Measurements from ENCODE around the gene LRIG2. TPM values are rescaled to one million over a fixed set of nuclear protein-coding genes. Genes with fewer than 3 reads are reported as not detected.

The LRIG2 gene
- total and polyA plus RNA-seq, 2 of the 13 experiments (the other 11 are each of a cell fraction or from before 2014, with no cell fraction given), result 8.1 to 12.2 TPM

- no peaks in the 10 kb centered on the region for H3K79me2 ChIP-seq (ENCODE audit: insufficient read depth, low read length)
- no peak overlapping the region for H2AFZ ChIP-seq (ENCODE audit: low read length)
- no TSS peak for BruUV-seq (replicated peaks)
- DNase-seq (ENCODE audit: low spot score), result no peak
- no peak overlapping the region for H3K27ac ChIP-seq (ENCODE audit: extremely low read length, insufficient read depth, low read length)
- TF ChIP-seq REST (IDR thresholded peaks at IDR 0.05; ENCODE audit: borderline replicate concordance in 1 of 2, low read depth in 1 of 2, low read length in 2 of 2) (no peak), ATF1 (CRISPR knock-in tag; IDR thresholded peaks at IDR 0.05) (no peak), ZNF543 (CRISPR knock-in tag; IDR thresholded peaks at IDR 0.05) (no peak), HNF1A (IDR thresholded peaks at IDR 0.05; ENCODE audit: low read depth) (no peak), HNF1A (CRISPR knock-in tag; IDR thresholded peaks at IDR 0.05; ENCODE audit: borderline replicate concordance) (no peak)
- no peaks in the 10 kb centered on the region for H4K20me1 ChIP-seq (ENCODE audit: insufficient read depth, low read length)
- CTCF ChIA-PET (ENCODE audit: low intra/inter-chr PET ratio, low total read pairs), result no interaction called here
- intact Hi-C loops (cut with micrococcal nuclease; ENCODE audit: unreplicated experiment) (no loop called here), in situ Hi-C loops (cut with HindIII; ENCODE audit: extremely low pct_ligation_motif_present, low pct_unique_long_range_greater_than_20kb) (no loop called here)
- no peak overlapping the region for H3K4me2 ChIP-seq (ENCODE audit: low read depth, low read length)
- no peaks in the 10 kb centered on the region for H3K4me1 ChIP-seq (ENCODE audit: insufficient read depth, low read length)
- no peak for ATAC-seq
- no peaks in the 10 kb centered on the region for H3K9me3 ChIP-seq (ENCODE audit: low read length)
- FAIRE-seq, result no peak
- H3K4me3 ChIP-seq (replicated peaks in 1 of 3; ENCODE audit: insufficient read depth in 1 of 3, low read depth in 2 of 3, low read length in 3 of 3), result no peak overlapping the region
- POLR2A ChIA-PET, result no interaction called here
- no peak overlapping the region for H3K9ac ChIP-seq (ENCODE audit: insufficient read depth, low read depth, low read length)
- H3K27me3 ChIP-seq (ENCODE audit: control insufficient read depth in 1 of 2, insufficient read depth in 2 of 2, low read length in 2 of 2), result no peaks in the 10 kb centered on the region
- H3K36me3 ChIP-seq (replicated peaks in 1 of 2; ENCODE audit: control insufficient read depth in 1 of 2, insufficient read depth in 2 of 2, low read length in 2 of 2), result no peaks in the 10 kb centered on the region
- 0% methylated on average over 1 of the region's 4 CpGs for WGBS (ENCODE audit: low lambda C conversion rate)
Measured at GRCh38 chr1:113170519-113170918, 97.5 kb downstream of the LRIG2 start.

All from HepG2 (cell line).